Measurements from ENCODE around the gene OR2H1. TPM values are rescaled to one million over a fixed set of nuclear protein-coding genes. Genes with fewer than 3 reads are reported as not detected.

OR2H1 gene
- total RNA-seq, 1 experiment from 2014 or later, result not detected

- ATAC-seq (no peak), DNase-seq (ENCODE audit: low spot score) (no peak)
- H3K9me3 Mint-ChIP-seq, result peaks cover 14% of the 10 kb centered on the region
- no peaks in the 10 kb centered on the region for H3K4me1 Mint-ChIP-seq
- ChIA-PET CTCF (no interaction called here), POLR2A (no interaction called here)
- peaks cover 7% of the 10 kb centered on the region for H3K27me3 Mint-ChIP-seq (ENCODE audit: low read depth)
- no peak overlapping the region for H3K27ac Mint-ChIP-seq
- TF ChIP-seq JAZF1 (CRISPR knock-in tag; IDR thresholded peaks at IDR 0.05) (no peak), MXD4 (CRISPR knock-in tag; IDR thresholded peaks at IDR 0.05; ENCODE audit: borderline replicate concordance) (no peak), FOXP1 (CRISPR knock-in tag; IDR thresholded peaks at IDR 0.05; ENCODE audit: borderline replicate concordance) (no peak), ELF4 (CRISPR knock-in tag; IDR thresholded peaks at IDR 0.05; ENCODE audit: low read depth) (no peak), NFE2L1 (CRISPR knock-in tag; IDR thresholded peaks at IDR 0.05) (no peak), NR1H2 (CRISPR knock-in tag; IDR thresholded peaks at IDR 0.05) (no peak), ZNF121 (CRISPR knock-in tag; IDR thresholded peaks at IDR 0.05) (no peak), ATF1 (CRISPR knock-in tag; IDR thresholded peaks at IDR 0.05) (no peak), NR2C2 (CRISPR knock-in tag; IDR thresholded peaks at IDR 0.05) (no peak), E2F5 (CRISPR knock-in tag; IDR thresholded peaks at IDR 0.05) (no peak), ZNF138 (CRISPR knock-in tag; conservative IDR thresholded peaks at IDR 0.05) (no peak), ZNF423 (CRISPR knock-in tag; IDR thresholded peaks at IDR 0.05) (no peak), CREM (CRISPR knock-in tag; IDR thresholded peaks at IDR 0.05) (no peak), HMGA2 (CRISPR knock-in tag; IDR thresholded peaks at IDR 0.05) (no peak), TEAD1 (CRISPR knock-in tag; IDR thresholded peaks at IDR 0.05) (no peak), NR3C1 (CRISPR knock-in tag; conservative IDR thresholded peaks at IDR 0.05; ENCODE audit: low read depth) (no peak), SMAD4 (CRISPR knock-in tag; IDR thresholded peaks at IDR 0.05) (no peak), ZBTB43 (CRISPR knock-in tag; IDR thresholded peaks at IDR 0.05) (no peak), ESRRA (CRISPR knock-in tag; IDR thresholded peaks at IDR 0.05; ENCODE audit: borderline replicate concordance) (no peak), IRF2 (CRISPR knock-in tag; IDR thresholded peaks at IDR 0.05; ENCODE audit: borderline replicate concordance, low read depth) (no peak)
- no peak overlapping the region for H3K4me3 Mint-ChIP-seq
- no peaks in the 10 kb centered on the region for H3K36me3 Mint-ChIP-seq
These were observed 26.2 kb downstream of the OR2H1 start for GRCh38 chr6:29483186-29483585.

GRCh38 chr6:29483735-29484134 is 26.8 kb downstream of the OR2H1 start:
- Mint-ChIP-seq H3K36me3 (no peaks in the 10 kb centered on the region), H3K4me3 (no peak overlapping the region), H3K27me3 (ENCODE audit: low read depth) (peaks cover 7% of the 10 kb centered on the region; the same call in 1 of the 2 replicates), H3K9me3 (peaks cover 14% of the 10 kb centered on the region), H3K4me1 (no peaks in the 10 kb centered on the region), H3K27ac (no peak overlapping the region)
- ATAC-seq, result no peak
- TF ChIP-seq ERG (CRISPR knock-in tag; IDR thresholded peaks at IDR 0.05) (no peak), RORB (CRISPR knock-in tag; IDR thresholded peaks at IDR 0.05) (no peak), ATF6 (CRISPR knock-in tag; IDR thresholded peaks at IDR 0.05) (no peak), ZBTB43 (CRISPR knock-in tag; IDR thresholded peaks at IDR 0.05) (no peak), ZMAT4 (CRISPR knock-in tag; IDR thresholded peaks at IDR 0.05) (no peak), PRDM15 (CRISPR knock-in tag; IDR thresholded peaks at IDR 0.05) (no peak)
- ChIA-PET CTCF (no interaction called here), POLR2A (no interaction called here)
- no peak for DNase-seq (ENCODE audit: low spot score)

Measured in WTC11 (cell line).